ENCODE results near the gene GFI1. TPM values are rescaled to one million over a fixed set of nuclear protein-coding genes. Genes with fewer than 3 reads are reported as not detected.

GFI1 gene
- total and polyA plus RNA-seq, 7 donors, result 0.28 to 9.6 (median 0.49) TPM

- H3K36me3 ChIP-seq, result no peaks in the 10 kb centered on the region
- H3K4me3 ChIP-seq, result no peak overlapping the region
- TF ChIP-seq POLR2A (IDR thresholded peaks at IDR 0.05), result no peak
- TF ChIP-seq EP300 (IDR thresholded peaks at IDR 0.05), result no peak
- no peak for TF ChIP-seq POLR2AphosphoS5 (IDR thresholded peaks at IDR 0.05)
- TF ChIP-seq, protein P1, sequence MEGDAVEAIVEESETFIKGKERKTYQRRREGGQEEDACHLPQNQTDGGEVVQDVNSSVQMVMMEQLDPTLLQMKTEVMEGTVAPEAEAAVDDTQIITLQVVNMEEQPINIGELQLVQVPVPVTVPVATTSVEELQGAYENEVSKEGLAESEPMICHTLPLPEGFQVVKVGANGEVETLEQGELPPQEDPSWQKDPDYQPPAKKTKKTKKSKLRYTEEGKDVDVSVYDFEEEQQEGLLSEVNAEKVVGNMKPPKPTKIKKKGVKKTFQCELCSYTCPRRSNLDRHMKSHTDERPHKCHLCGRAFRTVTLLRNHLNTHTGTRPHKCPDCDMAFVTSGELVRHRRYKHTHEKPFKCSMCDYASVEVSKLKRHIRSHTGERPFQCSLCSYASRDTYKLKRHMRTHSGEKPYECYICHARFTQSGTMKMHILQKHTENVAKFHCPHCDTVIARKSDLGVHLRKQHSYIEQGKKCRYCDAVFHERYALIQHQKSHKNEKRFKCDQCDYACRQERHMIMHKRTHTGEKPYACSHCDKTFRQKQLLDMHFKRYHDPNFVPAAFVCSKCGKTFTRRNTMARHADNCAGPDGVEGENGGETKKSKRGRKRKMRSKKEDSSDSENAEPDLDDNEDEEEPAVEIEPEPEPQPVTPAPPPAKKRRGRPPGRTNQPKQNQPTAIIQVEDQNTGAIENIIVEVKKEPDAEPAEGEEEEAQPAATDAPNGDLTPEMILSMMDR (IDR thresholded peaks at IDR 0.05), result no peak
- 83 to 87% methylated on average over 1 of the region's 1 CpG for WGBS, 2 donors
- intact Hi-C loops (cut with DNase I), result no loop called here
- peaks cover 0 to 4% (median 0%) of the 10 kb centered on the region in 3 donors for H3K27me3 ChIP-seq
- no peaks in the 10 kb centered on the region for H3K4me1 ChIP-seq
- H3K9me3 ChIP-seq, result no peaks in the 10 kb centered on the region
- no peak for DNase-seq
- no peak overlapping the region for H3K27ac ChIP-seq
Measured at GRCh38 chr1:92500552-92500951, 13.8 kb upstream of the GFI1 start.

GRCh38 chr1:92495392-92496063, 8.8 kb upstream of the GFI1 start:
- Histone ChIP-seq H3K27me3 (peaks cover 0 to 4% (median 0%) of the 10 kb centered on the region in 3 donors), H3K4me1 (no peaks in the 10 kb centered on the region), H3K36me3 (no peaks in the 10 kb centered on the region), H3K27ac (no peak overlapping the region), H3K4me3 (no peak overlapping the region), H3K9me3 (no peaks in the 10 kb centered on the region)
- intact Hi-C loops (cut with DNase I), result no loop called here
- 63 to 83% methylated on average over 2 of the region's 2 CpGs for WGBS, 2 donors
- DNase-seq, result no peak
- no peak for TF ChIP-seq POLR2AphosphoS5 (IDR thresholded peaks at IDR 0.05)
- TF ChIP-seq EP300 (IDR thresholded peaks at IDR 0.05), result no peak
- no peak for TF ChIP-seq POLR2A (IDR thresholded peaks at IDR 0.05)
- TF ChIP-seq, protein P1 (IDR thresholded peaks at IDR 0.05), result no peak

GRCh38 chr1:92494485-92495141, 7.9 kb upstream of the GFI1 start:
- WGBS, 2 donors, result 85 to 93% methylated on average over 4 of the region's 4 CpGs
- no peak overlapping the region for H3K27ac ChIP-seq
- intact Hi-C loops (cut with DNase I), result no loop called here
- peaks cover 0 to 4% (median 0%) of the 10 kb centered on the region in 3 donors for H3K27me3 ChIP-seq
- no peak overlapping the region for H3K4me3 ChIP-seq
- H3K36me3 ChIP-seq, result no peaks in the 10 kb centered on the region
- H3K9me3 ChIP-seq, result no peaks in the 10 kb centered on the region
- no peak for DNase-seq
- H3K4me1 ChIP-seq, result no peaks in the 10 kb centered on the region
- TF ChIP-seq, protein P1 (IDR thresholded peaks at IDR 0.05), result no peak
- TF ChIP-seq POLR2AphosphoS5 (IDR thresholded peaks at IDR 0.05), result no peak
- TF ChIP-seq POLR2A (IDR thresholded peaks at IDR 0.05), result no peak
- no peak for TF ChIP-seq EP300 (IDR thresholded peaks at IDR 0.05)

GRCh38 chr1:92493139-92493538, 6.4 kb upstream of the GFI1 start:
- Histone ChIP-seq H3K27me3 (peaks cover 0 to 15% (median 0%) of the 10 kb centered on the region in 3 donors), H3K9me3 (no peaks in the 10 kb centered on the region), H3K27ac (no peak overlapping the region), H3K4me3 (no peak overlapping the region), H3K36me3 (no peaks in the 10 kb centered on the region), H3K4me1 (no peaks in the 10 kb centered on the region)
- DNase-seq, result no peak
- 95 to 96% methylated on average over 4 of the region's 4 CpGs for WGBS, 2 donors
- no peak for TF ChIP-seq POLR2AphosphoS5 (IDR thresholded peaks at IDR 0.05)
- no peak for TF ChIP-seq POLR2A (IDR thresholded peaks at IDR 0.05)
- no peak for TF ChIP-seq EP300 (IDR thresholded peaks at IDR 0.05)
- TF ChIP-seq, protein P1 (IDR thresholded peaks at IDR 0.05), result no peak
- intact Hi-C loops (cut with DNase I), result no loop called here

Measured in sigmoid colon (tissue), 7 donors.